Sigmoid colon (tissue), 4 donors: Measurements from ENCODE around the gene ELL3.
"Not testable (repeated sequence)": the region's sequence is repeated elsewhere in the genome, so short reads cannot be mapped to it uniquely, and the experiment has no call there.

ENCODE experiments used
- POLR2A ChIP-seq, 2 donors: fragments of 450-650 bp; IDR thresholded peaks; one replicate each; pipeline ENCODE4 v1.6.1; 2016; ENCODE audit warnings: antibody characterized with exemption in 2 of 2, mild to moderate bottlenecking in 2 of 2, moderate library complexity in 2 of 2
- POLR2AphosphoS5 ChIP-seq, 4 donors: sonication (generic); formaldehyde crosslinking; IDR thresholded peaks; one replicate each; pipeline ENCODE4 v1.6.1; 2017; ENCODE audit warnings: antibody characterized with exemption in 4 of 4
- TF ChIP-seq, protein P1 (sequence below), 4 experiments: fragments of 450-650 bp in 3 of 4; fragments of 200-600 bp in 1 of 4; IDR thresholded peaks; one replicate each; pipeline ENCODE4 v1.5.1; 2016 to 2019; ENCODE audit warnings: antibody characterized with exemption in 4 of 4, mild to moderate bottlenecking in 3 of 4, moderate library complexity in 2 of 4

DNA sequence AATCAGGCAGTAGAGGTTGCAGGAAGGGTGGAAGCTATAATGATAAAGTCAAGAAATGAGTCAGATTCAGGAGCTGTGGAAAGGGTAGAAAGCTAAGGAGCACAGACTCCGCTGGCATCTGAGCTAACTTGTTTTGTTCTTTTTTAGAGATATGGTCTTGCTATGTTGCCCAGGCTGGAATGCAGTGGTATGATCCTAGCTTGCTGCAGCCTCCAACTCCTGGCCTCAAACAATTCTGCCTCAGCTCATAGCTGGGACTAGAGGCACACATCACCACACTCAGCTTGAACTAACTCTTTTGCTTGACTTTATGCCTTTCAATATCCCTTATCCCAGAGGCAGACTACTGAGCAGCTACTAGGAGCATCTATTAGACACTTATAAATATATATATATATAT is 50.5 kb downstream of the ELL3 start:
- TF ChIP-seq, protein P1, sequence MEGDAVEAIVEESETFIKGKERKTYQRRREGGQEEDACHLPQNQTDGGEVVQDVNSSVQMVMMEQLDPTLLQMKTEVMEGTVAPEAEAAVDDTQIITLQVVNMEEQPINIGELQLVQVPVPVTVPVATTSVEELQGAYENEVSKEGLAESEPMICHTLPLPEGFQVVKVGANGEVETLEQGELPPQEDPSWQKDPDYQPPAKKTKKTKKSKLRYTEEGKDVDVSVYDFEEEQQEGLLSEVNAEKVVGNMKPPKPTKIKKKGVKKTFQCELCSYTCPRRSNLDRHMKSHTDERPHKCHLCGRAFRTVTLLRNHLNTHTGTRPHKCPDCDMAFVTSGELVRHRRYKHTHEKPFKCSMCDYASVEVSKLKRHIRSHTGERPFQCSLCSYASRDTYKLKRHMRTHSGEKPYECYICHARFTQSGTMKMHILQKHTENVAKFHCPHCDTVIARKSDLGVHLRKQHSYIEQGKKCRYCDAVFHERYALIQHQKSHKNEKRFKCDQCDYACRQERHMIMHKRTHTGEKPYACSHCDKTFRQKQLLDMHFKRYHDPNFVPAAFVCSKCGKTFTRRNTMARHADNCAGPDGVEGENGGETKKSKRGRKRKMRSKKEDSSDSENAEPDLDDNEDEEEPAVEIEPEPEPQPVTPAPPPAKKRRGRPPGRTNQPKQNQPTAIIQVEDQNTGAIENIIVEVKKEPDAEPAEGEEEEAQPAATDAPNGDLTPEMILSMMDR (IDR thresholded peaks at IDR 0.05): not testable (repeated sequence)
- not testable (repeated sequence) for TF ChIP-seq POLR2A, POLR2AphosphoS5 (IDR thresholded peaks at IDR 0.05)
